ENCODE data around the gene HAUS7. TPM values are rescaled to one million over a fixed set of nuclear protein-coding genes. Genes with fewer than 3 reads are reported as not detected.
A peak's percentile ranks its signal among the peaks of the same experiment; 100 is the strongest.

HAUS7 gene
- total RNA-seq, 1 donor from 2014 or later, result 23.0 TPM

GRCh38 chrX:153509592-153509991 lies 39.2 kb upstream of the HAUS7 start:
- H3K4me1 ChIP-seq, result no peaks in the 10 kb centered on the region
- DNase-seq (no peak), ATAC-seq (no peak)
- intact Hi-C loops (cut with DNase I), result no loop called here
- H3K27me3 ChIP-seq, result no peaks in the 10 kb centered on the region
- no peak overlapping the region for H3K27ac ChIP-seq
- H3K9me3 ChIP-seq, result no peaks in the 10 kb centered on the region
- no peak for TF ChIP-seq CTCF (IDR thresholded peaks at IDR 0.05)
- H3K36me3 ChIP-seq, result no peaks in the 10 kb centered on the region
- no peak overlapping the region for H3K4me3 ChIP-seq

DNA sequence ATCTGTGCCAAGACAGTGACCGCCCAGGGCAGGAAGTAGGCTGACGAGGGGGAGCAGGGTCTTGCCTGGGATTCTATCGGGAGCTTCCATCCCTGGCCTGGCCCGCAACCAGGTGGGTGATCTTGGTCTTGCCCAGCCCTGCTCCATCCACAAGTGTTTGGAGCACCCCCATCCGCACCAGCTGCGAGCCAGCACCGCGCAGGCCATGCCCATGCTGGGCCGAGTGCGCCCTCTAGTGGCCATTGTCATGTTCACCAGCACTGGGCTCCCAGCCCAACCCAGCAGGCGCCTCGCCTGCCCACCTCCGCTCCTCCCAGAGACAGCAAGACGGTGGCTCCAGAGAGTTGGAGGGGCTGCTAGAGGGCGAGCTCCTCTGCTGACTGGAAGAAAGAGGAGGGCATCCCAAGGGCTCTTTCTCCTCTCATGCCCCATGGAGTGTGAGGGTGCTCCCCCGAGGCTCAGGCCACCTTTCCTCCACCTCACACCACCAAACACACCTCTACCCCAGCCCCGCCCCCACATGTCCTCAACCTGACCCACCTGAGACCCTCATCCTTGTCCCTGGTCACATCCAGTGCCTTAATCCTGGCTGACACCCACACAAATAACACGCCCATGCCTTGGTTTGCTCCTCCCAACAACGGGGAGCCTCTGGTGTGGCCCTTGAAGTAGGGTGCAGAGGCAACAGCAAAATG lies 37.3 kb upstream of the HAUS7 start:
- DNase-seq, result peak; percentile 87
- no peak overlapping the region for H3K27ac ChIP-seq
- H3K4me3 ChIP-seq, result no peak overlapping the region
- no peaks in the 10 kb centered on the region for H3K36me3 ChIP-seq
- H3K9me3 ChIP-seq, result no peaks in the 10 kb centered on the region
- intact Hi-C loops (cut with DNase I), result no loop called here
- no peaks in the 10 kb centered on the region for H3K27me3 ChIP-seq
- no peaks in the 10 kb centered on the region for H3K4me1 ChIP-seq
- TF ChIP-seq CTCF (IDR thresholded peaks at IDR 0.05), result peak; percentile 82
- ATAC-seq, result peak; percentile 95

GRCh38 chrX:153505361-153505760 lies 35.0 kb upstream of the HAUS7 start:
- intact Hi-C loops (cut with DNase I), result no loop called here

GRCh38 chrX:153504445-153505016 lies 34.2 kb upstream of the HAUS7 start:
- Histone ChIP-seq H3K27ac (no peak overlapping the region), H3K9me3 (no peaks in the 10 kb centered on the region), H3K4me1 (no peaks in the 10 kb centered on the region), H3K36me3 (no peaks in the 10 kb centered on the region), H3K27me3 (no peaks in the 10 kb centered on the region), H3K4me3 (no peak overlapping the region)
- no peak for ATAC-seq
- no peak for DNase-seq
- intact Hi-C loops (cut with DNase I), result no loop called here
- no peak for TF ChIP-seq CTCF (IDR thresholded peaks at IDR 0.05)

More at GRCh38 chrX:153505361-153505760, 35.0 kb upstream of the HAUS7 start:
- no peak for TF ChIP-seq CTCF (IDR thresholded peaks at IDR 0.05)
- H3K4me1 ChIP-seq, result no peaks in the 10 kb centered on the region
- ATAC-seq (no peak), DNase-seq (no peak)
- H3K27me3 ChIP-seq, result no peaks in the 10 kb centered on the region
- H3K4me3 ChIP-seq, result no peak overlapping the region
- no peak overlapping the region for H3K27ac ChIP-seq
- H3K9me3 ChIP-seq, result no peaks in the 10 kb centered on the region
- H3K36me3 ChIP-seq, result no peaks in the 10 kb centered on the region

GRCh38 chrX:153502796-153503195 lies 32.4 kb upstream of the HAUS7 start:
- ATAC-seq, result no peak
- intact Hi-C loops (cut with DNase I), result no loop called here
- TF ChIP-seq CTCF (IDR thresholded peaks at IDR 0.05), result no peak
- Histone ChIP-seq H3K27me3 (no peaks in the 10 kb centered on the region), H3K27ac (no peak overlapping the region), H3K9me3 (no peaks in the 10 kb centered on the region), H3K4me1 (no peaks in the 10 kb centered on the region), H3K4me3 (no peak overlapping the region), H3K36me3 (no peaks in the 10 kb centered on the region)
- no peak for DNase-seq
